Measurements from ENCODE around the gene TMUB2. TPM values are rescaled to one million over a fixed set of nuclear protein-coding genes. Genes with fewer than 3 reads are reported as not detected.

The TMUB2 gene
- total and polyA plus RNA-seq, 2 donors from 2014 or later: 37.7 to 39.2 TPM

DNA sequence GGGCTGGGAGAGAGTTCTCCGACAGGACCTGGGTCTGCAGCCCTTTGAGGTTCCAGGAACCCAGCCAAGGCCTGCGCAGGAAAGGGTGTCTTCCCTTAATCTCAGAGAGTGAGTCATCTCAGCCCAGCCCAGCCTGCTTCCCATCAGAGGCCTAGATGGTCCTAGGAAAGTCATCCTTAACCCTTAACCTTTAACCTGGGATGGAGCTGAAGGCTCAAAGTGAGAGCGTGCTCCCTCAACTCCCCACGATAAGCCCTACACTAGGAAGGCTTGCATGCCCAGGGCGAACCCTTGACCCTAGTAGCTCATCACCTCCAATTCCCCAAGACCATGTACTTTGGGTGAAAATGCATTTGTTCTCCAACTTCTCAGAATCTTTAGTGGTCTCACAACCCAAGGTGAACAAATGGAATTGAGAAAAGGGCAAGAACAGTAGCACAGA, 17.7 kb downstream of the TMUB2 start:
- TF ChIP-seq CTCF (IDR thresholded peaks at IDR 0.05; ENCODE audit: borderline replicate concordance, extremely low read depth, insufficient read depth): no peak
- H3K36me3 ChIP-seq (ENCODE audit: control insufficient read depth in 2 of 3, insufficient read depth in 3 of 3, low read length in 3 of 3): peaks cover 8 to 18% (median 16%) of the 10 kb centered on the region in 3 donors
- FAIRE-seq: no peak
- no peak for DNase-seq
- H3K4me1 ChIP-seq (ENCODE audit: control insufficient read depth in 2 of 3, insufficient read depth in 2 of 3, low read depth in 1 of 3, low read length in 3 of 3): peaks cover 0 to 5% (median 5%) of the 10 kb centered on the region in 3 donors
- H3K4me3 ChIP-seq (ENCODE audit: low read length in 3 of 3): no peak overlapping the region
- no peak overlapping the region for H3K27ac ChIP-seq (ENCODE audit: low read depth in 2 of 2, low read length in 2 of 2)
- H3K9ac ChIP-seq (ENCODE audit: low read length in 3 of 3): no peak overlapping the region
- intact Hi-C loops (cut with DNase I): no loop called here
- H3K27me3 ChIP-seq (ENCODE audit: control insufficient read depth, insufficient read depth, low read length): no peaks in the 10 kb centered on the region
- H3K9me3 ChIP-seq (ENCODE audit: control insufficient read depth in 2 of 3, insufficient read depth in 1 of 3, low read length in 3 of 3): no peaks in the 10 kb centered on the region

GRCh38 chr17:44205962-44206824, 19.4 kb downstream of the TMUB2 start:
- no peaks in the 10 kb centered on the region for H3K9me3 ChIP-seq (ENCODE audit: control insufficient read depth in 2 of 3, insufficient read depth in 1 of 3, low read length in 3 of 3)
- intact Hi-C loops (cut with DNase I): no loop called here
- no peak for TF ChIP-seq CTCF (IDR thresholded peaks at IDR 0.05; ENCODE audit: borderline replicate concordance, extremely low read depth, insufficient read depth)
- peaks cover 0 to 7% (median 0%) of the 10 kb centered on the region in 3 donors for H3K4me1 ChIP-seq (ENCODE audit: control insufficient read depth in 2 of 3, insufficient read depth in 2 of 3, low read depth in 1 of 3, low read length in 3 of 3)
- H3K9ac ChIP-seq (ENCODE audit: low read length in 3 of 3): no peak overlapping the region
- DNase-seq (no peak), FAIRE-seq (no peak)
- no peak overlapping the region for H3K27ac ChIP-seq (ENCODE audit: low read depth in 2 of 2, low read length in 2 of 2)
- no peak overlapping the region for H3K4me3 ChIP-seq (ENCODE audit: low read length in 3 of 3)
- H3K27me3 ChIP-seq (ENCODE audit: control insufficient read depth, insufficient read depth, low read length): no peaks in the 10 kb centered on the region
- peaks cover 10 to 25% (median 22%) of the 10 kb centered on the region in 3 donors for H3K36me3 ChIP-seq (ENCODE audit: control insufficient read depth in 2 of 3, insufficient read depth in 3 of 3, low read length in 3 of 3)

DNA sequence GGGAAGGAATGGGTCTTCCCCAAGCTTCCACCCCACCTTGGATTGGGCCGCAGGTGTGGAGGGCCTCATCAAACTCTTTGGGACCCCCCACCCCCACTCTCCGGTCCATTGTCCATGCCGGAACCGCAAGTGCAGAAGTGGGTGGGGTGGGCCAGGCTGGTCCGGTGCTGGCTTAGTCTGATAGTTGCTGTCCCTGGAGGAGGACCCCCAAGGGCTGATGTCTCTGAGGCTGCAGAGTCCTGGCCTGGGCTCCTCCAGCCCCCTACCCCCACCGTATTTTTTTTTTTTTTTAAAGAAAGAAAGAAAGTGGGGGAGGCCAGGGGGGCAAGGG, 20.0 kb downstream of the TMUB2 start:
- Histone ChIP-seq H3K9me3 (ENCODE audit: control insufficient read depth in 2 of 3, insufficient read depth in 1 of 3, low read length in 3 of 3) (no peaks in the 10 kb centered on the region), H3K9ac (ENCODE audit: low read length in 3 of 3) (no peak overlapping the region), H3K36me3 (ENCODE audit: control insufficient read depth in 2 of 3, insufficient read depth in 3 of 3, low read length in 3 of 3) (peaks cover 10 to 30% (median 28%) of the 10 kb centered on the region in 3 donors), H3K27ac (ENCODE audit: low read depth in 2 of 2, low read length in 2 of 2) (no peak overlapping the region), H3K4me3 (ENCODE audit: low read length in 3 of 3) (no peak overlapping the region), H3K27me3 (ENCODE audit: control insufficient read depth, insufficient read depth, low read length) (no peaks in the 10 kb centered on the region), H3K4me1 (ENCODE audit: control insufficient read depth in 2 of 3, insufficient read depth in 2 of 3, low read depth in 1 of 3, low read length in 3 of 3) (peaks cover 0 to 7% (median 0%) of the 10 kb centered on the region in 3 donors)
- TF ChIP-seq CTCF (IDR thresholded peaks at IDR 0.05; ENCODE audit: borderline replicate concordance, extremely low read depth, insufficient read depth): no peak
- DNase-seq (no peak), FAIRE-seq (no peak)
- intact Hi-C loops (cut with DNase I): no loop called here

Data from kidney (tissue), 14 donors.